Measurements from ENCODE around the gene MSI2. TPM values are rescaled to one million over a fixed set of nuclear protein-coding genes. Genes with fewer than 3 reads are reported as not detected.

The MSI2 gene
- total RNA-seq, 2 donors from 2014 or later = 88.3 to 114 TPM

GRCh38 chr17:57692770-57693169, 436.4 kb downstream of the MSI2 start:
- Histone ChIP-seq H3K27me3 (ENCODE audit: control insufficient read depth, insufficient read depth, low read length, poor library complexity, severe bottlenecking) (no peaks in the 10 kb centered on the region), H3K9me3 (ENCODE audit: control insufficient read depth, low read length) (peaks cover 13% of the 10 kb centered on the region), H3K36me3 (ENCODE audit: control insufficient read depth, insufficient read depth, low read length) (no peaks in the 10 kb centered on the region), H3K27ac (ENCODE audit: low read depth, low read length) (no peak overlapping the region), H3K9ac (ENCODE audit: extremely low read depth, low read length, poor library complexity, severe bottlenecking) (no peak overlapping the region), H3K4me3 (ENCODE audit: low read length) (no peak overlapping the region), H3K4me1 (ENCODE audit: control insufficient read depth, insufficient read depth, low read length) (no peaks in the 10 kb centered on the region)
- DNase-seq = no peak
- TF ChIP-seq CTCF (conservative IDR thresholded peaks at IDR 0.05) = no peak
- no CpG with 5 or more reads among the region's 1 CpG for WGBS, 2 experiments (ENCODE audit: insufficient coverage in 1 of 2, insufficient read length in 1 of 2)
- H3K27ac Mint-ChIP-seq = no peak overlapping the region
- peaks cover 9% of the 10 kb centered on the region for H3K9me3 Mint-ChIP-seq
- no peak overlapping the region for H3K4me3 Mint-ChIP-seq
- peaks cover 5% of the 10 kb centered on the region for H3K4me1 Mint-ChIP-seq
- no peaks in the 10 kb centered on the region for H3K36me3 Mint-ChIP-seq (ENCODE audit: low read depth)
- no peaks in the 10 kb centered on the region for H3K27me3 Mint-ChIP-seq (ENCODE audit: insufficient read depth)

DNA sequence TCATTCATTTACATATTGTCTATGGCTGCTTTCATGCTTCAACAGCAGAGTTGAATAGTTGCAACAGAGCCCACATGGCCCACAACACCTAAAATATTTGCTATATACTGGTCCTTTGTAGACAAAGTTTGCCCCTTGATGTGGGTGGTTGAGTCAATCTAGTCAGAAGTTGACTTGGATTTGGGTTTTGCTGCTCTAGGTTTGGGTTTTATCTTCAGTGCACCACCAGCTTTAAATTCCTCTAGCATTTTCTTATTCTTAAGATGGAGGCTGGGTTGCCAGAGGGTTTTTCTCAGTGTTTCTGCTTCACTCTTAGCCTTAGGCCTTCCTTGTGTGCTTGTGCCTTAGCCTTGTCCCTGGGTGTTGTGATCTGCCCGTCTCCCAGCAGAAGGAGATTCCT, 437.7 kb downstream of the MSI2 start:
- H3K27me3 Mint-ChIP-seq (ENCODE audit: insufficient read depth) = no peaks in the 10 kb centered on the region
- H3K9ac ChIP-seq (ENCODE audit: extremely low read depth, low read length, poor library complexity, severe bottlenecking) = no peak overlapping the region
- peaks cover 10% of the 10 kb centered on the region for H3K9me3 ChIP-seq (ENCODE audit: control insufficient read depth, low read length)
- no peaks in the 10 kb centered on the region for H3K36me3 ChIP-seq (ENCODE audit: control insufficient read depth, insufficient read depth, low read length)
- no peaks in the 10 kb centered on the region for H3K27me3 ChIP-seq (ENCODE audit: control insufficient read depth, insufficient read depth, low read length, poor library complexity, severe bottlenecking)
- no peak overlapping the region for H3K4me3 ChIP-seq (ENCODE audit: low read length)
- H3K27ac Mint-ChIP-seq = no peak overlapping the region
- H3K27ac ChIP-seq (ENCODE audit: low read depth, low read length) = no peak overlapping the region
- peak; percentile 8 for DNase-seq
- peaks cover 5% of the 10 kb centered on the region for H3K4me1 Mint-ChIP-seq
- 97 to 100% methylated on average over 1 of the region's 1 CpG for WGBS, 2 experiments (ENCODE audit: insufficient coverage in 1 of 2, insufficient read length in 1 of 2)
- no peaks in the 10 kb centered on the region for H3K4me1 ChIP-seq (ENCODE audit: control insufficient read depth, insufficient read depth, low read length)
- TF ChIP-seq CTCF (conservative IDR thresholded peaks at IDR 0.05) = no peak
- peaks cover 7% of the 10 kb centered on the region for H3K9me3 Mint-ChIP-seq
- H3K4me3 Mint-ChIP-seq = no peak overlapping the region
- no peaks in the 10 kb centered on the region for H3K36me3 Mint-ChIP-seq (ENCODE audit: low read depth)

GRCh38 chr17:57696050-57696449, 439.7 kb downstream of the MSI2 start:
- no peaks in the 10 kb centered on the region for H3K4me1 ChIP-seq (ENCODE audit: control insufficient read depth, insufficient read depth, low read length)
- no peak for TF ChIP-seq CTCF (conservative IDR thresholded peaks at IDR 0.05)
- no peak overlapping the region for H3K4me3 ChIP-seq (ENCODE audit: low read length)
- Mint-ChIP-seq H3K27me3 (ENCODE audit: insufficient read depth) (no peaks in the 10 kb centered on the region), H3K4me1 (peaks cover 5% of the 10 kb centered on the region), H3K36me3 (ENCODE audit: low read depth) (no peaks in the 10 kb centered on the region), H3K9me3 (peaks cover 7% of the 10 kb centered on the region), H3K4me3 (no peak overlapping the region), H3K27ac (no peak overlapping the region)
- no peaks in the 10 kb centered on the region for H3K36me3 ChIP-seq (ENCODE audit: control insufficient read depth, insufficient read depth, low read length)
- no peak overlapping the region for H3K27ac ChIP-seq (ENCODE audit: low read depth, low read length)
- no peaks in the 10 kb centered on the region for H3K27me3 ChIP-seq (ENCODE audit: control insufficient read depth, insufficient read depth, low read length, poor library complexity, severe bottlenecking)
- DNase-seq = no peak
- 97% methylated on average over 3 of the region's 3 CpGs; no CpG with 5 or more reads in 1 of the 2 experiments for WGBS, 2 experiments (ENCODE audit: insufficient coverage in 1 of 2, insufficient read length in 1 of 2)
- no peak overlapping the region for H3K9ac ChIP-seq (ENCODE audit: extremely low read depth, low read length, poor library complexity, severe bottlenecking)
- H3K9me3 ChIP-seq (ENCODE audit: control insufficient read depth, low read length) = peaks cover 10% of the 10 kb centered on the region

All from endodermal cell (in vitro differentiated cells).